Loucy (cell line): ENCODE measurements around the gene CDK6.

Experiments
- CTCF ChIP-seq: fragments of 200-600 bp; sonication (generic); conservative IDR thresholded peaks from 2 replicates; pipeline ENCODE4 v1.5.1; 2014; ENCODE audit warnings: mild to moderate bottlenecking, antibody characterized with exemption, low read length
- EZH2phosphoT487 ChIP-seq: fragments of 200-600 bp; IDR thresholded peaks from 2 replicates; pipeline ENCODE4 v1.6.1; 2018; ENCODE audit warnings: antibody characterized with exemption, mild to moderate bottlenecking, moderate library complexity, borderline replicate concordance

DNA sequence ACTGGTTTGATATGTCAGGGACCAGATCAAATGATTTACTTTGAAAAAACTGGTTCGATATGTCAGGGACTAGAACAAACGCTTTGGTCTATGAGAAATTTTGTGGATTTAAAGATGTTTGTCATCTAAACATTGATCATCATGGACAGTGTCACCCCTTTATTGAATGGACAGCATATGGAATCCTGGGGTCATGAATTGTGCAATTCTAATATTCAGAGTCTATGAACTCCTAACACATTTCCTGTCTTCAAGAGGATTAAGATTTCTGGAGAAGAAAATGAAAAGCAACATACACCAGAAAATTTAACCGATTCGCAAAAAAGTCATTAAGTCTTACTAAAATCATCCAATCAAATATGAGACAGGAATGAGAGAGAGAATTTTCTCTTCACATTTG, 139.8 kb downstream of the CDK6 start:
- TF ChIP-seq CTCF (no peak), EZH2phosphoT487 (no peak)
